HEK293T (cell line): ENCODE results near the gene LRRC71.

Experiments used
- FOXA1 ChIP-seq: fragments of 450-650 bp; IDR thresholded peaks from 2 replicates; pipeline ENCODE4 v1.6.1; 2016; ENCODE audit warnings: mild to moderate bottlenecking
- FOXK2 ChIP-seq: fragments of 450-650 bp; IDR thresholded peaks from 2 replicates; pipeline ENCODE4 v1.6.1; 2016; ENCODE audit warnings: mild to moderate bottlenecking
- L3MBTL2 ChIP-seq: fragments of 450-650 bp; conservative IDR thresholded peaks from 2 replicates; pipeline ENCODE4 v1.6.1; 2016; ENCODE audit warnings: mild to moderate bottlenecking
- SUZ12 ChIP-seq: fragments of 450-650 bp; IDR thresholded peaks from 2 replicates; pipeline ENCODE4 v1.6.1; 2016; ENCODE audit warnings: mild to moderate bottlenecking

- no peak for TF ChIP-seq FOXA1
- TF ChIP-seq SUZ12 = no peak
- TF ChIP-seq L3MBTL2 = no peak
- no peak for TF ChIP-seq FOXK2
These were observed 37.2 kb downstream of the LRRC71 start for GRCh38 chr1:156957634-156958033.
